ENCODE data around the gene FOXL2NB.

FOXL2NB gene

DNA sequence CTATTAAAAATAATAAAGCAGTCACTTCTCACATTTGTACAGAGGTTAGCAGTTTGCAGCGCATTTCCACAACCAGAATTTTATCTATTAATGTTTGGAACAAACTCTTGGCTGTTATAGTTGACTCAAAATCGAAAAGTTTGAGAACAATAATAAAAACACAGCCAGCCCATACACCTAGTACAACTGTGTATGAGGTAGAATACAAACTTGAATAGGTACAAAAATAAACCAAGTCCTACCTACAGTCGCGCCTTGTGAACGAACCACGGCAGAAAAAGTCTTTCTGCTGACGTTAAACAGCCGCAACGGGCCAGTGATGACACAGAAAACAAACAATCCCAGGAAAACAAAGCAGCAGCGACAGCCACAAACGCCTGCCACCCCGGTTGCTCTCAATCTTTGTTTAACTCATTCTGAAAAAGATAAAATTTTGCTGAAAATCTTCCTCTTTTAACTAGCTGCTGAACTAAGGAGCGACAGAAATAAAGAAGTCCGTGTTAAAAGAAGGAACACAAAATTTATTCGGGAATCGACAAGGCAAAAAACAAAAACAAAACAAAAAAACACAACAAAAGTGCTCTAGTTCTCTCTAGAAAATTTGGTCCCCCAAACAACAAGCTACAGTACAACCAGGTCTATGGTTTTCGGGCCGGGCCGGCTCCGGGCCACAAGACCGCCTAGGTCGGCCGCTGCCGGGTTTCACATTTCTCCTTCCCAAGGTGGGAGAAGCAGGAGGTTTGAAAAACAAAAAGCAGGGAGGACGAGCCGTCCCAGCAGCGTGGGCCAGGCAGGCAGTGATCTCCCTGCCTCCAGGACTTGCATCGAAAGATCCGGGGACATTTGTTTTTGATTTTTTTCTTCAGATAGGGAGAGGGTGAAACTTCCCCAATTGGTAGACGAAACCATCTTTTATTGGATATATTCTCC, 3.0 kb upstream of the FOXL2NB start:
- H3K27ac ChIP-seq: no peak overlapping the region
- no peak for TF ChIP-seq CTCF (conservative IDR thresholded peaks at IDR 0.05)

GRCh38 chr3:138944654-138944928, 2.4 kb upstream of the FOXL2NB start:
- H3K27ac ChIP-seq: no peak overlapping the region
- TF ChIP-seq CTCF (conservative IDR thresholded peaks at IDR 0.05): no peak

DNA sequence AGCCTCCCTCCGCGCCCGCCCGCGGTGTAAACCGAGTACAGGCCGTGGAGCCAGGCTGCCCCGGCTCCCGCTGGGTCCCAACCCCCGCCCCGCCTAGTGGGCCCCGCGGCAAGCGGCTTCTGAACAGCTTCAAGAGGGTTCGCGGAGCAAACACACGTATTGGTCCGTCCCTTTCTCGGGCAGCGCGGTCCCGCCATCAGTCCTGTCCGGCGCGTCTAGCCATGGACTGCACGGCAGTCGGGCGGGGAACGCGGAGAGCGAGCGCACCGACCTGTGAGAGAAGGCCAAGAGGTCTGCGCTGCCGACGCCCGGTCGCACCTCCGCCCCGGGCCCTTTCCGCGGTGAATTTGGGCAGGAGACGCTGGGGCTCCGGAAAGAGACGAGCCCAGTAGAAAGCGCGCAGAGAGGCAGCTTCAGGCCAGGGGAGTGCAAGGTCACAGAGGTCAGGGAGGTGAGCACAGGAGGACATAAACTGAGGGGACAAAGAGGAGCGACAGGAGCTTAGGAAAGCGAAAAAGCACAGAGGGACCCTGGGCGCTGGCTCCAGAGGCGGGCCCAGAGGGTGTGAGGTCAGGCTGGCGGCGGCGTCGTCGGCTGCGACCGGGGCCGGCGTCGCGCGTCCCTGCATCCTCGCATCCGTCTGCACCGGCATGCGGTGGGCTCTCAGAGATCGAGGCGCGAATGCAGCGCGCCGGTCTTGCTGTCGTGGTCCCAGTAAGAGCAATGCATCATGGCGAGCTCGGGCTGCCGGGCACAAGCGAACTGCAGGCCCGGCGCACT, 1.9 kb upstream of the FOXL2NB start:
- peak overlapping the region; percentile 56; the same call in 1 of the 2 replicates for H3K27ac ChIP-seq
- no peak for TF ChIP-seq CTCF (conservative IDR thresholded peaks at IDR 0.05)

DNA sequence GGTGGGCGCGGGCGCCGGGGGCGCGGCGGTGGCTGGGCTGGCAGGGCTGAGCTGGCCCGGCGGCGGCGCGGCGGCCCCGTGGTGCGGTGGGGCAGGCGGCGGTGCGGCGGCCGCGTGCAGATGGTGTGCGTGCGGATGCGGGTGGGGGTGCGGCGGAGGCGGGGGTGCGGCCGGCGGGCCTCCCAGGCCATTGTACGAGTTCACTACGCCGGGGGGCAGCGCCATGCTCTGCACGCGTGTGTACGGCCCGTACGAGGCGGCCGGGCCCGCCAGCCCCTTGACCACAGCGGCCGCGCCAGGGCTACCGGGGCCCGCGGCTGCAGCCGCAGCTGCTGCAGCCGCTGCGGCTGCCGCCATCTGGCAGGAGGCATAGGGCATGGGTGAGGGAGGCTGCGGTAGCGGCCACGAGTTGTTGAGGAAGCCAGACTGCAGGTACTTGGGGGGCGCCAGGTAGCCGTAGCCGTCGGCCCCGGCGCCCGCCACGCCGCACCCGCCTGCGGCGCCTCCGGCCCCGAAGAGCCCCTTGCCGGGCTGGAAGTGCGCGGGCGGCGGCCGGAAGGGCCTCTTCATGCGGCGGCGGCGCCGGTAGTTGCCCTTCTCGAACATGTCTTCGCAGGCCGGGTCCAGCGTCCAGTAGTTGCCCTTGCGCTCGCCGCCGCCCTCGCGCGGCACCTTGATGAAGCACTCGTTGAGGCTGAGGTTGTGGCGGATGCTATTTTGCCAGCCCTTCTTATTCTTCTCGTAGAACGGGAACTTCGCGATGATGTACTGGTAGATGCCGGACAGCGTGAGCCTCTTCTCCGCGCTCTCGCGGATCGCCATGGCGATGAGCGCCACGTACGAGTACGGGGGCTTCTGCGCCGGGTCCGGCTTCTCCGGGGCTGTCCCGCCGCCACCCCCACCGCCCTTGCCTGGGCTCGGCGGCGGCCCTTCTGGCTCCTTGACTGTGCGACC, 1.0 kb upstream of the FOXL2NB start:
- H3K27ac ChIP-seq: peak overlapping the region; percentile 56
- TF ChIP-seq CTCF (conservative IDR thresholded peaks at IDR 0.05): peak; percentile 76

DNA sequence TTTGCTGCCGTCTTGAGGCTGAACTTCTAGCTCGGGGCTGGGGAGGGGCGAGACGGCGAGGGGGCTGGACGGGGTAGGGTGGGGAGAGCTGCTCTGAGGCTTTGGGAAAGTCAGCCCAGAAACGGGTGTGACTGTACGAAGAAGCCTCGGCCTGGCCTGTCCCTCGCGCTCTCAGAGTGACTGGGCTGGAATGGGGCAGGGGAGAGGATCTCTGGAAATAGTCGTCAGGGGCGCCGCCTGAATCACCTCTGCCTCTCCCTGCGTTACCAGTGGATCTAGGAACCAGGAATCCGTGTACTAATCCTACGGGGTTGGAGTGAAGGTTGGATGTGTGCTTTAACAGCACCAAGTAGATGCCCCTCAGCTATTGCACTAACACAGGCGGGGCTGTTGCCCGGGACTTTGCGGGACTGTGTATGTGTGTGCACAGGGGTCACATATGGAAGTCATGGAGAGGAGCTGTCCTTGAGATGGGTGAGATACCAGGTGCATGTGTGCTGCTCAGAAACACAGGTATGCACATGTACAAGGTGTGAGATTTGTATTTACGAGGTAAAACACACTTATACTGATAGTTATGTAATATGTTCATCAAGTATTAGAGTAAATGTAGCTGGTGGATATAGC, 591 bp downstream of the FOXL2NB start:
- peak overlapping the region; percentile 56 for H3K27ac ChIP-seq
- no peak for TF ChIP-seq CTCF (conservative IDR thresholded peaks at IDR 0.05)

- H3K27ac ChIP-seq: no peak overlapping the region
- no peak for TF ChIP-seq CTCF (conservative IDR thresholded peaks at IDR 0.05)
These were observed 1.5 kb downstream of the FOXL2NB start for GRCh38 chr3:138948371-138949001.

Measured in VCaP (cell line).